Tibial nerve (tissue), 4 donors: ENCODE measurements around the gene ERAP2. TPM values are rescaled to one million over a fixed set of nuclear protein-coding genes. Genes with fewer than 3 reads are reported as not detected.

Source experiments
- DNase-seq, 2 donors: peaks; one replicate each; pipeline ENCODE4 v3.0.0-alpha.2; 2019; ENCODE audit warnings: low spot score in 2 of 2
- H3K27ac ChIP-seq, 4 donors: fragments of 200-600 bp; sonication (generic) in 3 of 4; one replicate each; pipeline ENCODE4 v1.5.1; 2017 to 2019; ENCODE audit warnings: mild to moderate bottlenecking in 1 of 4
- H3K27me3 ChIP-seq, 2 donors: fragments of 200-600 bp; sonication (generic) in 1 of 2; one replicate each; pipeline versions ENCODE4 v1.5.1 to v1.6.0; 2017 to 2019
- H3K36me3 ChIP-seq, 3 donors: fragments of 200-600 bp; sonication (generic); one replicate each; pipeline ENCODE4 v1.5.1; 2018 to 2019
- H3K4me1 ChIP-seq, 4 donors: fragments of 200-600 bp; sonication (generic) in 3 of 4; one replicate each; pipeline ENCODE4 v1.5.1; 2017 to 2019
- H3K4me3 ChIP-seq, 4 donors: fragments of 200-600 bp; sonication (generic) in 3 of 4; one replicate each; pipeline ENCODE4 v1.5.1; 2017 to 2019; ENCODE audit warnings: mild to moderate bottlenecking in 1 of 4, moderate library complexity in 1 of 4
- H3K9me3 ChIP-seq, 4 donors: fragments of 200-600 bp; sonication (generic) in 3 of 4; one replicate each; pipeline ENCODE4 v1.5.1; 2017 to 2019
- CTCF ChIP-seq, 5 experiments: fragments of 200-600 bp in 3 of 5; fragments of 450-650 bp in 2 of 5; sonication (generic) in 3 of 5; IDR thresholded peaks; one replicate each; pipeline ENCODE4 v1.5.1; 2016 to 2019; ENCODE audit warnings: antibody characterized with exemption in 5 of 5, mild to moderate bottlenecking in 3 of 5, moderate library complexity in 2 of 5
- EP300 ChIP-seq, 2 donors: sonication (generic); formaldehyde crosslinking; IDR thresholded peaks; one replicate each; pipeline ENCODE4 v1.6.1; 2017; ENCODE audit warnings: antibody characterized with exemption in 2 of 2, mild to moderate bottlenecking in 1 of 2
- POLR2A ChIP-seq, 2 donors: fragments of 450-650 bp; IDR thresholded peaks; one replicate each; pipeline ENCODE4 v1.6.1; 2017; ENCODE audit warnings: antibody characterized with exemption in 2 of 2, mild to moderate bottlenecking in 2 of 2, moderate library complexity in 2 of 2
- WGBS, 2 donors: methylation state at CpG; one replicate each; pipeline ENCODE4 v1.1.5; 2018; 5-methylcytosine and 5-hydroxymethylcytosine counted together
- total RNA-seq, 4 donors: library from RNA; depleted of rRNA; stranded (reverse); fragments of >200 nt; gene quantifications; one replicate each; pipeline ENCODE4 v1.1.0, GENCODE V29; 2016

The ERAP2 gene
- total RNA-seq, 4 donors from 2014 or later, result 9.9 to 18.6 (median 12.2) TPM

DNA sequence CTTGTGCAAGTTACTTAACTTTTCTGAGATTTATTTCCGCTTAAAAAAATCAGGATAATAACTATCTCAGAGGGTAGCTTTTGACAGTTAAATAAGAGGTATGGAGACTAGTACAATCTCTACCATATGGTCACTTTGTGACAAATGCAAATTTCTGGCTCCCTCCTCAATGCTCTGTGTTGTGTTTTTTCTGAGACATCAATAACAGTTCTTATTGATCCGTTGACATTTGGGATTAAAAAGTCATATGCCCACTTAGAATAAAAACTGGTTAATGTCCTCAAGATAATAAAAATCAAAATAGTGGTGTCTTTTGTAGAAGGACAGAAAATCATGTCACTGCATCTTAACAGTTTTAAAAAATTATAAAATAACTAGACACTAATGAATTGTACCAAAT lies 34.8 kb downstream of the ERAP2 start:
- no peak for TF ChIP-seq POLR2A (IDR thresholded peaks at IDR 0.05)
- no peak for TF ChIP-seq EP300 (IDR thresholded peaks at IDR 0.05)
- TF ChIP-seq CTCF (IDR thresholded peaks at IDR 0.05), result no peak

GRCh38 chr5:96913233-96913632 lies 36.9 kb downstream of the ERAP2 start:
- 71 to 77% methylated on average over 2 of the region's 2 CpGs for WGBS, 2 donors
- no peaks in the 10 kb centered on the region for H3K9me3 ChIP-seq

More for the DNA sequence above, 34.8 kb downstream of the ERAP2 start:
- Histone ChIP-seq H3K9me3 (no peaks in the 10 kb centered on the region), H3K36me3 (peaks cover 0 to 41% (median 0%) of the 10 kb centered on the region in 3 donors), H3K27ac (no peak overlapping the region), H3K27me3 (no peaks in the 10 kb centered on the region), H3K4me1 (no peaks in the 10 kb centered on the region), H3K4me3 (no peak overlapping the region)
- WGBS, 2 donors, result 90 to 95% methylated on average over 2 of the region's 2 CpGs
- DNase-seq, result no peak

GRCh38 chr5:96919754-96920197 lies 43.5 kb downstream of the ERAP2 start:
- Histone ChIP-seq H3K4me3 (no peak overlapping the region), H3K27ac (no peak overlapping the region), H3K27me3 (no peaks in the 10 kb centered on the region), H3K36me3 (peaks cover 0 to 47% (median 0%) of the 10 kb centered on the region in 3 donors), H3K4me1 (no peaks in the 10 kb centered on the region), H3K9me3 (no peaks in the 10 kb centered on the region)
- no peak for DNase-seq
- TF ChIP-seq CTCF (IDR thresholded peaks at IDR 0.05), result no peak
- TF ChIP-seq EP300 (IDR thresholded peaks at IDR 0.05), result no peak
- TF ChIP-seq POLR2A (IDR thresholded peaks at IDR 0.05), result no peak
- 76 to 87% methylated on average over 4 of the region's 4 CpGs for WGBS, 2 donors

More at GRCh38 chr5:96913233-96913632, 36.9 kb downstream of the ERAP2 start:
- DNase-seq, result no peak
- no peaks in the 10 kb centered on the region for H3K4me1 ChIP-seq
- H3K27me3 ChIP-seq, result no peaks in the 10 kb centered on the region
- H3K36me3 ChIP-seq, result peaks cover 0 to 57% (median 0%) of the 10 kb centered on the region in 3 donors
- no peak overlapping the region for H3K4me3 ChIP-seq
- TF ChIP-seq POLR2A (IDR thresholded peaks at IDR 0.05), result no peak
- no peak for TF ChIP-seq EP300 (IDR thresholded peaks at IDR 0.05)
- no peak for TF ChIP-seq CTCF (IDR thresholded peaks at IDR 0.05)
- H3K27ac ChIP-seq, result no peak overlapping the region

DNA sequence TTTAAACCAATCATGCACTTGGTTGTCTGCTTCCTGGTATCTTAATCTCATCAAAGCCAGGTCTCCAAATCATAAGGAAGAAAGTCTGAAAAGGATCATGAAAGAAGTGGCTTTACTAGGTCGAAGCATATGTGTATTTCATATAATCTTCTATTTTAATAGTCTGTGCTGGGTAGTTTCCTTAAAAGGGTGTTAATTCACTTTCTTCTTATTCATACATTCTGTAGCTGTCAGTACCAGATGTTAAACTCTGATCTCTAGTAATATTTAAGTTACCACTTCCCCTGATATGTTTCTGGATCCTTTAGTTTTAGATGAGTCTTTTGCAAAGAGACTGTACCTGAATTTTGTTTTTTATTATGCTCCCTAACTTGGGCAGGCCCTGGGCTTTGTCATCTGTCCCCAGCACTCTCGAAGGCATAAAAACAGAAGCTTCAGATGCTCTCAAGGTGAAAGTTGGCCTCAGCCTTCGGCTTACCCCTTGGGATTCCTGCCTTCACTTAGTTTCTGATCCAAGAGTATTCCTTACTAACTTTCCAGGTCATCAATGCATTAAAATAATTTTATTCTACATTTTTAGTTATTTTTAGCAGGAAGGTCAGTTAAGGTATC lies 44.5 kb downstream of the ERAP2 start:
- no peak for DNase-seq
- TF ChIP-seq POLR2A (IDR thresholded peaks at IDR 0.05), result no peak
- no peak for TF ChIP-seq EP300 (IDR thresholded peaks at IDR 0.05)
- no peak for TF ChIP-seq CTCF (IDR thresholded peaks at IDR 0.05)
- peaks cover 0 to 42% (median 0%) of the 10 kb centered on the region in 3 donors for H3K36me3 ChIP-seq
- H3K27me3 ChIP-seq, result no peaks in the 10 kb centered on the region
- WGBS, 2 donors, result 82 to 83% methylated on average over 3 of the region's 3 CpGs
- no peak overlapping the region for H3K27ac ChIP-seq
- no peaks in the 10 kb centered on the region for H3K4me1 ChIP-seq
- H3K4me3 ChIP-seq, result no peak overlapping the region
- no peaks in the 10 kb centered on the region for H3K9me3 ChIP-seq

DNA sequence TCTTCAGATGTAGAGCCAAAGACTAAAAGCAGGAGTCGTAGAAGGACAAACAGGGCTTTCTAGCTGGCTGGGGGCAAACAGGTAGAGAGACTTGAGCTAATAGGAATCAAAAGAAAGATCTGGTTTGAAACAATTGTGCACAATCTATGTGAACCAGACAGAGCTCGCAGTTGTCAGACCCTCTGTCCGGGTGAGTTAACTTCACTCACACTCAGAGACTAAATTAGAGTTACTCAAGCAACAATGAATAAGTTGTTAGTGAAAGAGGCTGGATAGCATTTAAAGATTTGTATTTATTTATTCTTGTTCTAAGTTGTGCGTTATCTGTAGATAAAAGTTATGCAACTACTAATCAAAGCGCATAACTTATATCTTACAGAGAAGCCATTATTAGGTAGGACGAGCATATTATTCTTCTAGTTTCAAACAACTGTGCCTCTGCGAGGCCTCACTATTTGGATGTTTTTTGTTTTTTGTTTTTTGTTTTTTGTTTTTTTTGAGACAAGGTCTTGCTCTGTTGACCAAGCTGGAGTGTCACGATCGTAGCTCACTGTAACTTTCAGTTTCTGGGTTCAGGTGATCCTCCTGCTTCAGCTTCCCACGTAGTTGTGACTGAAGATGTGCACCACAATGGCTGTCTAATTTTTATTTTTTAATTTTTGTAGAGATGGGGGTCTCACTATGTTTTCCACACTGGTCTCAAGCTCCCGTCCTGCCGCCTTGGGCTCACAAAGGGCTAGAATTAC lies 46.4 kb downstream of the ERAP2 start:
- TF ChIP-seq CTCF (IDR thresholded peaks at IDR 0.05) (no peak), POLR2A (IDR thresholded peaks at IDR 0.05) (no peak), EP300 (IDR thresholded peaks at IDR 0.05) (no peak)
- H3K27ac ChIP-seq, result no peak overlapping the region
- peaks cover 0 to 24% (median 0%) of the 10 kb centered on the region in 3 donors for H3K36me3 ChIP-seq
- no peak overlapping the region for H3K4me3 ChIP-seq
- no peak for DNase-seq
- no peaks in the 10 kb centered on the region for H3K27me3 ChIP-seq
- no peaks in the 10 kb centered on the region for H3K9me3 ChIP-seq
- H3K4me1 ChIP-seq, result no peaks in the 10 kb centered on the region
- 69 to 75% methylated on average over 12 of the region's 12 CpGs for WGBS, 2 donors
